ENCODE measurements around the gene KRTAP19-3. TPM values are rescaled to one million over a fixed set of nuclear protein-coding genes. Genes with fewer than 3 reads are reported as not detected.

KRTAP19-3 gene
- total and polyA plus RNA-seq, 2 of the 8 experiments (the other 6 are each of a cell fraction or from before 2014, with no cell fraction given): not detected

DNA sequence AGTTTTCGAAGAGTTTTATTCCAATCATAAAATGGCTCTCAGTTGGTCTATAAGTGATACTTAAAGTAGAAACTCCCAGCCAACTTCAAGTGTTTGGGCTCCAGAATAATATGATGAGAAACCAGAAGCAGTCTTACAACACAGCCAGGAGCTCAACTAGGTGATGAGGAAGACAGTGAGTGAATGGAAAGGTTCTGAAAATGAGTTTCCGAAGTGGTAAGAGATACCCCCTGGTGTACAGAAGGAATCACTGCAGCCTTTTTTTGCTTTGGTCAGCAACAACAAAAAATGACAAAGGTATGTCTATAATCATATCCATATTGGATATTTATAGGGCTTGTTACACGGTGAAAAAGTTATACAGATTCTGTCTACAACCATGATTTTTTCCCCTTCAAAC, 28.1 kb downstream of the KRTAP19-3 start (continued):
- TF ChIP-seq CBX5 (IDR thresholded peaks at IDR 0.05; ENCODE audit: low read depth, low read length) (no peak), RAD21 (IDR thresholded peaks at IDR 0.05 in 1 of 2, conservative IDR thresholded peaks at IDR 0.05 in 1 of 2; ENCODE audit: low read depth in 2 of 2, low read length in 2 of 2) (peak; percentile 75 to 76), RBBP5 (IDR thresholded peaks at IDR 0.05; ENCODE audit: borderline replicate concordance, low read depth, low read length) (no peak), ZNF274 (IDR thresholded peaks at IDR 0.05; ENCODE audit: borderline replicate concordance, extremely low read depth, low read length) (no peak)
- TF ChIP-seq, protein P1, sequence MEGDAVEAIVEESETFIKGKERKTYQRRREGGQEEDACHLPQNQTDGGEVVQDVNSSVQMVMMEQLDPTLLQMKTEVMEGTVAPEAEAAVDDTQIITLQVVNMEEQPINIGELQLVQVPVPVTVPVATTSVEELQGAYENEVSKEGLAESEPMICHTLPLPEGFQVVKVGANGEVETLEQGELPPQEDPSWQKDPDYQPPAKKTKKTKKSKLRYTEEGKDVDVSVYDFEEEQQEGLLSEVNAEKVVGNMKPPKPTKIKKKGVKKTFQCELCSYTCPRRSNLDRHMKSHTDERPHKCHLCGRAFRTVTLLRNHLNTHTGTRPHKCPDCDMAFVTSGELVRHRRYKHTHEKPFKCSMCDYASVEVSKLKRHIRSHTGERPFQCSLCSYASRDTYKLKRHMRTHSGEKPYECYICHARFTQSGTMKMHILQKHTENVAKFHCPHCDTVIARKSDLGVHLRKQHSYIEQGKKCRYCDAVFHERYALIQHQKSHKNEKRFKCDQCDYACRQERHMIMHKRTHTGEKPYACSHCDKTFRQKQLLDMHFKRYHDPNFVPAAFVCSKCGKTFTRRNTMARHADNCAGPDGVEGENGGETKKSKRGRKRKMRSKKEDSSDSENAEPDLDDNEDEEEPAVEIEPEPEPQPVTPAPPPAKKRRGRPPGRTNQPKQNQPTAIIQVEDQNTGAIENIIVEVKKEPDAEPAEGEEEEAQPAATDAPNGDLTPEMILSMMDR (IDR thresholded peaks at IDR 0.05; ENCODE audit: control extremely low read depth in 1 of 3, insufficient read depth in 1 of 3, low read depth in 1 of 3, low read length in 3 of 3): peak in 2 of 3 experiments; percentile 65 to 74; a peak in 3 of 4 replicates

All from H1 (cell line).